Subcutaneous abdominal adipose tissue (tissue), 5 donors: Measurements from ENCODE around the gene CYP19A1.

Source experiments
- H3K27ac ChIP-seq: one replicate; pipeline ENCODE4 v1.7.0; 2013; ENCODE audit warnings: low read depth, mild to moderate bottlenecking, inconsistent platforms, low read length, moderate library complexity
- H3K27me3 ChIP-seq, 5 donors: one replicate each; pipeline ENCODE4 v1.7.0; 2013; ENCODE audit warnings: low read length in 5 of 5, inconsistent platforms in 1 of 5; ENCODE audit not compliant: control insufficient read depth in 5 of 5, insufficient read depth in 4 of 5
- H3K36me3 ChIP-seq, 5 donors: one replicate each; pipeline ENCODE4 v1.7.0; 2013; ENCODE audit warnings: low read length in 5 of 5; ENCODE audit not compliant: control insufficient read depth in 5 of 5, insufficient read depth in 5 of 5
- H3K4me1 ChIP-seq, 5 donors: one replicate each; pipeline ENCODE4 v1.7.0; 2013; ENCODE audit warnings: low read length in 5 of 5, mild to moderate bottlenecking in 3 of 5, moderate library complexity in 1 of 5; ENCODE audit not compliant: control insufficient read depth in 5 of 5, insufficient read depth in 5 of 5
- H3K4me3 ChIP-seq, 5 donors: one replicate each; pipeline ENCODE4 v1.7.0; 2013; ENCODE audit warnings: low read length in 5 of 5, low read depth in 1 of 5
- H3K9ac ChIP-seq, 5 donors: one replicate each; pipeline ENCODE4 v1.7.0; 2013; ENCODE audit warnings: low read length in 5 of 5, mild to moderate bottlenecking in 4 of 5, moderate library complexity in 3 of 5
- H3K9me3 ChIP-seq, 5 donors: one replicate each; pipeline ENCODE4 v1.7.0; 2013; ENCODE audit warnings: low read length in 5 of 5; ENCODE audit not compliant: control insufficient read depth in 5 of 5
- donor health status: healthy.
- donor health status: healthy.
- donor health status: healthy.
- donor health status: healthy.
- donor health status: healthy.

Gene CYP19A1

DNA sequence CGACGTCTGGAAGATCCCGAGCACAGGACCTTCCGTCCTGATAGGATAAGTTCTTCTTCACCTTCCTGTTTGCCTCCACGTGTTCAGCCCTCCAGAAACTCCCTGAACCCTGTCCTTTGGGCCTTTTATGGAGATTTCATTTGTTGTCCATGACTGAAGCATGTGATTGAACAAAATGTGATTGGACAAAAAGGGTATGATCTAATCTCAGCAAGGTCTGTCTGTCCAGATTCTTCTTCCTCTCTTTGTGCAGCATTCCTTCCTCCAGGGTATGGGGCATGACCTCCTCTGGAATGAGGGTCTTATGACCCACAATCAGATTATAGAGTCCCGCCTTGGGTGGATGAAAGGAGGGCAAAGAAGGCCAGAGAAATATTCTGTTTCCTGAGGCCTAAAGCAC lies at the start of gene CYP19A1:
TSS of gene CYP19A1 (minus strand) at position 101 of the 400 bp plus-strand sequence. CDS start 95,684 bp downstream, outside the sequence.
- H3K27ac ChIP-seq = no peak within 1 kb of the TSS
- H3K9me3 ChIP-seq = no peaks in the 10 kb centered on the region
- no peak within 1 kb of the TSS for H3K4me3 ChIP-seq
- peaks cover 0 to 17% (median 5%) of the 10 kb centered on the region in 5 donors for H3K27me3 ChIP-seq
- H3K36me3 ChIP-seq = no peaks in the 10 kb centered on the region
- peaks cover 3 to 46% (median 25%) of the 10 kb centered on the region in 5 donors for H3K4me1 ChIP-seq
- H3K9ac ChIP-seq = no peak within 1 kb of the TSS

DNA sequence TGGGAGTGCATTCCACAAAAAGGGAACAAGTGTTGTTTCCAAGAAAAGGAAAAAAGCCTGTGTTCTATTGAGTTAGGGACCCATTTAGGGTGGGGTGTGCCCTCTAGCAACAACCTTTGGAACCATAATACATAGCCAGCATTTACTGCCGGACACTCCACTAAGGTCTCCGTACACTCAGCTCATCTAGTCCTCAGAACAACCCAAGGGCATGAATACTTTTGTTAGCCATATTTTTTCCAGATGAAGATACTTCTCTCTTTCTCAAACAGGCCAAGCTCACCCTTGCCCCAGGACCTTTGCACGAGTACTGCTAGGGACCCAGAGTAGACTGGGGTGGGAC lies 49.3 kb upstream of the CYP19A1 start:
- Histone ChIP-seq H3K4me3 (no peak overlapping the region), H3K9ac (no peak overlapping the region), H3K27me3 (no peaks in the 10 kb centered on the region), H3K27ac (no peak overlapping the region), H3K9me3 (no peaks in the 10 kb centered on the region), H3K36me3 (peaks cover 0 to 22% (median 0%) of the 10 kb centered on the region in 5 donors), H3K4me1 (no peaks in the 10 kb centered on the region)

DNA sequence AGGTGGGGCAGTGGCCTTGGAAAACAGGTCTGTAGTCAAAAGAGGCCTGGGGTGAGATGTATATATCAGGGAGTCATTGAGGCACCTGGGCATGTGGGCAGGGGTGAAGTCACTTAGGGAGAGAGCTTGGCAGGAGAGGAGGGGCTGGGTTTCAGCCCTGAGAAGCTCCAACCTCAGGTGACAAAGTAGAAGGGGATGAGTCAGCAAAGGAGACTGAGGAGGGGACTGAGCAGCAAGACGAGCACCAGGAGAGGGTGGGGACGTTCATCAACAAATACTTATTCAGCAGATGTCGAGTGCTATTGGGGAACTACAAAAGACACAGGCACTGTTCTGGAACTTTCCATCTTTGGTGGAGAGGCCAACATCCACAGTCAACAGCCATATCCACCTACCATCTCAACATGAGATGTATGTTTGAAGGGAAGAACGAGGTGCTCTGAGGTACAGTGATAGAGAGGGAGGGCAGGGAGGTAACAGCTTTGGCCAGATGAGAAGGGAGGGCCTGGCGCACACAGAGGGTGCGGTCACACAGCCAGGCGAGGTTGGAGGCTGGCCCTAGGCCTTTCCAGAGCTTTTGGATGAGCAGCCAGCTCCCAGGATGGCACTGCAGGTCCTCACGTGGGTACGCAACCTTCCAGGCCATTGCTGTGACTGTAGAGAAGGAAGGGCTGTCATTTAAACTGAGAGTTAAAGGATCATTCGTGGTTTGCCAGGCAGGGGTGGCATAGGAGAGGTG lies 48.7 kb upstream of the CYP19A1 start:
- Histone ChIP-seq H3K27me3 (no peaks in the 10 kb centered on the region), H3K27ac (no peak overlapping the region), H3K4me3 (no peak overlapping the region), H3K9ac (no peak overlapping the region), H3K9me3 (no peaks in the 10 kb centered on the region), H3K36me3 (peaks cover 0 to 22% (median 0%) of the 10 kb centered on the region in 5 donors), H3K4me1 (no peaks in the 10 kb centered on the region)

DNA sequence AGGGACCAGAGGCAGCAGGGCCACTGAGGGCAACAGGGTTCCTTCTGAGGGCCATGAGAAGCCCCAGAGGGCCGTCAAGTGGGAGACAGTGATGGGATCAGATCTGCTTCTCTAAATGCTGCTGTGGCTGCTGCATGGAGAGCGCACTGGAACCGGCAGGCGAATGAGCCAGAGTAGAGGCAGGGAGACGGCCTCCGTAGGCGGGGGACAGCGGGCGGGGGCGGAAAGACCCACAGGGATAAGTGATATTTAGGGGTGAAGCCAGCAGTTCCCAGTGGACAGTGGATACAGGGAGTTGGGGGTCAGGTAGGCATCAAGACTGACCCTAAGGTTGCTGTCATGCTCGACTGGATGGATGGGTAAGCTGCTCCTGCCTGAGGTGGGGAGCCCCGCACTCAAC lies 48.1 kb upstream of the CYP19A1 start:
- H3K9me3 ChIP-seq = no peaks in the 10 kb centered on the region
- peaks cover 0 to 22% (median 0%) of the 10 kb centered on the region in 5 donors for H3K36me3 ChIP-seq
- no peak overlapping the region for H3K9ac ChIP-seq
- H3K4me3 ChIP-seq = no peak overlapping the region
- H3K27ac ChIP-seq = no peak overlapping the region
- H3K27me3 ChIP-seq = no peaks in the 10 kb centered on the region
- H3K4me1 ChIP-seq = no peaks in the 10 kb centered on the region

DNA sequence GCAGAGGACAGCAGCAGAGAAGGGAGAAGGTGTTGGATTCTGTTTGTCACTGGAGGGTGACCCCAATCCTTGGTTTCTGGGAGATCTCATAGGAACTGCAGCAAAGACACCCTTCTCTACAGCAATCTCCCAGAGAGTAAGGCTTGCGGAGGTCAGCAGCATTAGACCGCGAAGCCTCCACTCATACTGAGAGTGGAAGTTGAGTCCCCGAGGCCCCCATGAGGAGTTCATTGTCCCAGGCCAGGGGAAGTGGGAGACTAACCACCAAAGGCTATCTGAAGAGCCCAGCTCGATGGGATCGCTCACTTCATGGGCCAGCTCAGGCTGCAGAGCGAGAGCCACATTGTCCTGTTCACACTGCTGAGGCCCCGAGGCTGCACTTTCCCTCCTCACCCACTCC lies 47.6 kb upstream of the CYP19A1 start:
- Histone ChIP-seq H3K27ac (no peak overlapping the region), H3K36me3 (peaks cover 0 to 22% (median 0%) of the 10 kb centered on the region in 5 donors), H3K9ac (no peak overlapping the region)

DNA sequence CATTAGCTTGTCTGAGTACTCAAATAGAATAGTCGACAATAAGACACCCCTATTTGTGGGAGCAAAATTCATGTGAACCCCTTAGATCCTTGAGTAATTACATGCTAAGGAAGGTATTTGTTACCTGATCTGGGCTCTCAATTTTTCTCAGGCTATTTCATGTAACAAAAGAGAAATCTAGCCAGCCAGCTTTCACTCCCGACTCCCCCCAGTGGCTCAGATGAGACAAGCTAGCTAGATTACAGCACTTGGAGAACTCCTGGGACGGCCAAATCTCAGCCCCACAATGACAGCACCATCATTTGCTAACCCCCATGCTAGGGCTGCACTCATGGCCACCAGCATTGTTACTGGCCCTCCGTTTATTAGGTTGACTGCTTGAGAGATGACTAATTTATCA lies 44.4 kb upstream of the CYP19A1 start:
- Histone ChIP-seq H3K36me3 (peaks cover 0 to 22% (median 0%) of the 10 kb centered on the region in 5 donors), H3K27me3 (no peaks in the 10 kb centered on the region), H3K9ac (no peak overlapping the region), H3K4me3 (no peak overlapping the region), H3K4me1 (peaks cover 5 to 26% (median 21%) of the 10 kb centered on the region in 5 donors), H3K27ac (no peak overlapping the region), H3K9me3 (no peaks in the 10 kb centered on the region)

More for the DNA sequence above, 47.6 kb upstream of the CYP19A1 start:
- H3K4me1 ChIP-seq = peaks cover under 1 to 3% (median 2%) of the 10 kb centered on the region in 5 donors
- H3K9me3 ChIP-seq = no peaks in the 10 kb centered on the region
- H3K27me3 ChIP-seq = no peaks in the 10 kb centered on the region
- H3K4me3 ChIP-seq = no peak overlapping the region

DNA sequence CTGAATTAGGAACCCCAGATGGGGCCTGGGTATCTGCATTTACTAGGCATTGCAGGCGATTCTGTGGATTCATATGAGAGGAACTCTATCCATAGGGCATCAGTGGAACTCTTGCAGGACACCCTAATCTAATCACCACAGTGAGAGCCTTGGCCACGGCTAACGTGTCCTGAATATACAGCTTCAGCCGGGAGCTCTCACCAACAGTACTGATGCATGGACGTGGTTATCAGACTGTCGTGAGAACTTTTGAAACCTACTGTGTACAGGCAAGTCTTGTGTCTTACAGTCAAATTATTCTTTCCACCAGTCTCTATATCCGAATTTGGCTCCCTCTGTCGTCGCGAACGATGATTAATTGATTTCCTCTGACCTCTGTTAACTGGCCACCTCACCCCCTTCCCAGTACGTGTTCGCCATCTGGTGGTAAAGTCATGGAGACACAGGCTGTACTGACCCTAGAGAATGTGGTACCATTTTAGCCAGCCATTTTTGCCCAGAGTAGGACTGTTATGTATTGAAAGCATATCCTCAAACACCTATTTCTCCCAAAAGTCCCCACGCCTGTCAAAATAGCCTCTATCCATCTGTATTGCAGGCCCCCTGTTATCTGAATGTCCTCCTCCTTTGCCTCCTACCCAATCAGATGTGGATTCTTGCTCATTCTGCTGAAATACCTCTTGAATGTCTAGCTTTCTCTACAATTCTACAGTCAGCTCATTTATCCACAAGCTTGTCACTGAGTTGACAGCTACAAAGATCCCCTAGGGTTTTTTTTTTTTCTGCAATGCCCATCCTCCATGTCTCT lies 42.8 kb upstream of the CYP19A1 start:
- Histone ChIP-seq H3K9ac (no peak overlapping the region), H3K27ac (no peak overlapping the region), H3K27me3 (no peaks in the 10 kb centered on the region), H3K4me3 (no peak overlapping the region), H3K36me3 (peaks cover 0 to 21% (median 0%) of the 10 kb centered on the region in 5 donors), H3K9me3 (no peaks in the 10 kb centered on the region), H3K4me1 (peaks cover 5 to 26% (median 21%) of the 10 kb centered on the region in 5 donors)

DNA sequence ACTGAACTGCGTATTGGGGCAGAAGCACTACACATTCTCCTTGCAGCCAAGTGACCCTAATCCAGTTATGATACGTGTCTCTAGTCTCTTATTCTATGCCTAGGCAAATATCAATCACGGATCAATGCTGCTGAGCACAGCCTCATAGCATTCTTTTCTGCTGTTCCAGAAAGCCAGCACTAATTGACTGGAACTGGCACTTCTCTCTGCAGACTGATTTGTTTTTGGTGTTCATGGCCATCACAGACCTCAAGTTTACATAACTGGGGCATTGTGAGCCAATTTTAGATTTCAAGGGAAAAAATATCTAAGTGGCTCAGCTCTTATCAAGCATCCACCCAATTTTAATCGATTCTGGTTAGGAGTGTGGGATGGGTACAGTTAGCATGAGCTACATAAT lies 41.0 kb upstream of the CYP19A1 start:
- Histone ChIP-seq H3K36me3 (peaks cover 0 to 9% (median 0%) of the 10 kb centered on the region in 5 donors), H3K27me3 (no peaks in the 10 kb centered on the region), H3K4me3 (no peak overlapping the region), H3K9me3 (no peaks in the 10 kb centered on the region), H3K9ac (no peak overlapping the region), H3K4me1 (peaks cover 5 to 26% (median 21%) of the 10 kb centered on the region in 5 donors), H3K27ac (no peak overlapping the region)

DNA sequence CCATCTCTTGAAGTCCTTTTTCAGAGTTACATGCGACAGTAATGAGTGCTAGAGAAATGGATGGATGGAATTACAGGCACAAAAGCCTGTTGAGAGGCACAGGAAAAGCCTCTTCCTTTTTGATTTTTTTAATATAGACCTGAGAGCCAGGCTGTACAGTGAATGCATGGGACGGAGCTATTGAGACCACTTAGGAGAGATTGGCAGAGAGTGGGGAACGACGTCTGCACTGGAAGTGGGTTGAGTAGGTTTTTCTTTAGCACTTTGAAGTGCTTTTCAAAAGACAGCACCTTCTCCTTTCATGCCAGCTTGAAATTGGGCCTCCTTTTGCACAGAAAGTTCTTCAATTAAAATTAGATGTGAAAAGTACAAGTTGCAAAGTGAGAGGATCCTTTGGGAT lies 40.0 kb upstream of the CYP19A1 start:
- no peak overlapping the region for H3K9ac ChIP-seq
- peaks cover 5 to 26% (median 21%) of the 10 kb centered on the region in 5 donors for H3K4me1 ChIP-seq
- H3K36me3 ChIP-seq = no peaks in the 10 kb centered on the region
- no peak overlapping the region for H3K27ac ChIP-seq
- H3K9me3 ChIP-seq = no peaks in the 10 kb centered on the region
- no peaks in the 10 kb centered on the region for H3K27me3 ChIP-seq
- H3K4me3 ChIP-seq = no peak overlapping the region
